ENCODE data around the gene PARVA. TPM values are rescaled to one million over a fixed set of nuclear protein-coding genes. Genes with fewer than 3 reads are reported as not detected.

The PARVA gene
- total and polyA plus RNA-seq, 4 donors = 3.1 to 11.7 (median 11.2) TPM

GRCh38 chr11:12432507-12432906 is 55.1 kb downstream of the PARVA start:
- no peak overlapping the region for H3K4me3 ChIP-seq (ENCODE audit: low read depth in 1 of 3, low read length in 3 of 3)
- DNase-seq (ENCODE audit: low spot score) = no peak
- no peak overlapping the region for H3K27ac ChIP-seq (ENCODE audit: low read depth in 1 of 2, low read length in 2 of 2)
- peaks cover 0 to 3% (median 1%) of the 10 kb centered on the region in 4 donors for H3K4me1 ChIP-seq (ENCODE audit: control insufficient read depth in 4 of 4, insufficient read depth in 4 of 4, low read length in 3 of 4)
- TF ChIP-seq RAD21 (IDR thresholded peaks at IDR 0.05) (no peak), YY1 (IDR thresholded peaks at IDR 0.05) (no peak), EGR1 (IDR thresholded peaks at IDR 0.05; ENCODE audit: low read depth in 2 of 2) (no peak), ZBTB33 (IDR thresholded peaks at IDR 0.05) (no peak), RXRA (IDR thresholded peaks at IDR 0.05) (no peak), CTCF (IDR thresholded peaks at IDR 0.05; ENCODE audit: low read depth, low read length, missing input control) (no peak)
- no peaks in the 10 kb centered on the region for H3K27me3 ChIP-seq (ENCODE audit: control insufficient read depth in 4 of 4, insufficient read depth in 4 of 4, low read length in 3 of 4)
- H3K9ac ChIP-seq (ENCODE audit: low read depth in 1 of 2, low read length in 2 of 2) = no peak overlapping the region
- WGBS = 95% methylated on average over 6 of the region's 6 CpGs
- H3K36me3 ChIP-seq (ENCODE audit: control insufficient read depth in 4 of 4, insufficient read depth in 3 of 4, low read depth in 1 of 4, low read length in 3 of 4) = no peaks in the 10 kb centered on the region
- H3K9me3 ChIP-seq (ENCODE audit: control insufficient read depth in 4 of 4, low read length in 3 of 4) = no peaks in the 10 kb centered on the region

GRCh38 chr11:12433121-12433520 is 55.8 kb downstream of the PARVA start:
- no peaks in the 10 kb centered on the region for H3K27me3 ChIP-seq (ENCODE audit: control insufficient read depth in 4 of 4, insufficient read depth in 4 of 4, low read length in 3 of 4)
- no peaks in the 10 kb centered on the region for H3K36me3 ChIP-seq (ENCODE audit: control insufficient read depth in 4 of 4, insufficient read depth in 3 of 4, low read depth in 1 of 4, low read length in 3 of 4)
- H3K4me3 ChIP-seq (ENCODE audit: low read depth in 1 of 3, low read length in 3 of 3) = no peak overlapping the region
- 84% methylated on average over 3 of the region's 3 CpGs for WGBS
- H3K9me3 ChIP-seq (ENCODE audit: control insufficient read depth in 4 of 4, low read length in 3 of 4) = no peaks in the 10 kb centered on the region
- peaks cover 0 to 3% (median 1%) of the 10 kb centered on the region in 4 donors for H3K4me1 ChIP-seq (ENCODE audit: control insufficient read depth in 4 of 4, insufficient read depth in 4 of 4, low read length in 3 of 4)
- no peak for TF ChIP-seq JUND (IDR thresholded peaks at IDR 0.05)
- TF ChIP-seq FOXA1 (IDR thresholded peaks at IDR 0.05) = no peak
- no peak for TF ChIP-seq ATF3 (IDR thresholded peaks at IDR 0.05)
- no peak for TF ChIP-seq EGR1 (IDR thresholded peaks at IDR 0.05; ENCODE audit: low read depth in 2 of 2)
- no peak for TF ChIP-seq YY1 (IDR thresholded peaks at IDR 0.05)
- no peak for TF ChIP-seq CTCF (IDR thresholded peaks at IDR 0.05; ENCODE audit: low read depth, low read length, missing input control)
- TF ChIP-seq MAX (IDR thresholded peaks at IDR 0.05) = no peak
- no peak for TF ChIP-seq TAF1 (conservative IDR thresholded peaks at IDR 0.05)
- TF ChIP-seq HNF4G (IDR thresholded peaks at IDR 0.05) = no peak
- no peak for TF ChIP-seq RXRA (IDR thresholded peaks at IDR 0.05)
- no peak for TF ChIP-seq NR2F2 (IDR thresholded peaks at IDR 0.05)
- TF ChIP-seq HNF4A (conservative IDR thresholded peaks at IDR 0.05) = no peak
- no peak for TF ChIP-seq ZBTB33 (IDR thresholded peaks at IDR 0.05)
- no peak for TF ChIP-seq RAD21 (IDR thresholded peaks at IDR 0.05)
- no peak for TF ChIP-seq SP1 (IDR thresholded peaks at IDR 0.05)
- TF ChIP-seq REST (IDR thresholded peaks at IDR 0.05) = no peak
- no peak for TF ChIP-seq FOXA2 (IDR thresholded peaks at IDR 0.05)
- no peak for TF ChIP-seq GABPA (IDR thresholded peaks at IDR 0.05 in 1 of 2, conservative IDR thresholded peaks at IDR 0.05 in 1 of 2)
- DNase-seq (ENCODE audit: low spot score) = no peak
- no peak overlapping the region for H3K9ac ChIP-seq (ENCODE audit: low read depth in 1 of 2, low read length in 2 of 2)
- H3K27ac ChIP-seq (ENCODE audit: low read depth in 1 of 2, low read length in 2 of 2) = no peak overlapping the region

Data from liver (tissue), 9 donors.